ENCODE data around the gene LARGE2. TPM values are rescaled to one million over a fixed set of nuclear protein-coding genes. Genes with fewer than 3 reads are reported as not detected.

Gene LARGE2
- total RNA-seq, 2 experiments from 2014 or later: 0.60 to 1.3 TPM

GRCh38 chr11:45919806-45920530, 2.5 kb upstream of the LARGE2 start:
- POLR2A ChIA-PET: interaction anchor here (0.6 to 4.5 kb wide), 3 partner anchors 11 to 440 kb away, joined by 3 to 33 read pairs (median 6); no protein-coding TSS in a partner anchor

GRCh38 chr11:45920531-45921477, 1.7 kb upstream of the LARGE2 start:
- no peak for DNase-seq (ENCODE audit: low spot score)
- no TSS peak for BruUV-seq (replicated peaks)
- H3K79me2 ChIP-seq (ENCODE audit: insufficient read depth, low read depth, low read length): peaks cover 16% of the 10 kb centered on the region
- H3K4me1 ChIP-seq (ENCODE audit: insufficient read depth, low read length, poor library complexity, severe bottlenecking): peaks cover 55% of the 10 kb centered on the region
- no peak overlapping the region for H3K4me3 ChIP-seq (ENCODE audit: low read depth, low read length, poor library complexity, severe bottlenecking)
- H4K20me1 ChIP-seq (ENCODE audit: insufficient read depth, low read length): no peaks in the 10 kb centered on the region
- H2AFZ ChIP-seq (ENCODE audit: low read length): no peak overlapping the region
- POLR2A ChIA-PET: interaction anchor here (4.5 kb wide), 1 partner anchor 10 kb away, joined by 33 read pairs; no protein-coding TSS in a partner anchor
- CTCF ChIA-PET (ENCODE audit: unreplicated experiment): no interaction called here
- intact Hi-C loops (cut with micrococcal nuclease; ENCODE audit: unreplicated experiment): no loop called here
- no peak overlapping the region for H3K4me2 ChIP-seq (ENCODE audit: low read length)
- H3K27ac ChIP-seq (ENCODE audit: low read depth, low read length, poor library complexity, severe bottlenecking): no peak overlapping the region
- H3K9me3 ChIP-seq (ENCODE audit: low read length): no peaks in the 10 kb centered on the region
- H3K36me3 ChIP-seq (ENCODE audit: insufficient read depth, low read length): peaks cover 4% of the 10 kb centered on the region; the same call in 1 of the 2 replicates
- no peaks in the 10 kb centered on the region for H3K9me2 ChIP-seq (ENCODE audit: insufficient read depth, low read length)
- TF ChIP-seq CTCF (conservative IDR thresholded peaks at IDR 0.05; ENCODE audit: low read length): no peak
- no peak for TF ChIP-seq EZH2phosphoT487 (IDR thresholded peaks at IDR 0.05; ENCODE audit: borderline replicate concordance, low read depth, low read length)

More at GRCh38 chr11:45919806-45920530, 2.5 kb upstream of the LARGE2 start:
- Histone ChIP-seq H3K36me3 (ENCODE audit: insufficient read depth, low read length) (peaks cover 9% of the 10 kb centered on the region; the same call in 1 of the 2 replicates), H3K4me3 (ENCODE audit: low read depth, low read length, poor library complexity, severe bottlenecking) (no peak overlapping the region), H3K9me3 (ENCODE audit: low read length) (no peaks in the 10 kb centered on the region), H4K20me1 (ENCODE audit: insufficient read depth, low read length) (no peaks in the 10 kb centered on the region), H3K79me2 (ENCODE audit: insufficient read depth, low read depth, low read length) (peaks cover 16% of the 10 kb centered on the region), H3K27ac (ENCODE audit: low read depth, low read length, poor library complexity, severe bottlenecking) (no peak overlapping the region), H3K4me1 (ENCODE audit: insufficient read depth, low read length, poor library complexity, severe bottlenecking) (peaks cover 56% of the 10 kb centered on the region), H3K9me2 (ENCODE audit: insufficient read depth, low read length) (no peaks in the 10 kb centered on the region), H3K4me2 (ENCODE audit: low read length) (no peak overlapping the region), H2AFZ (ENCODE audit: low read length) (no peak overlapping the region; the same call in 1 of the 2 replicates)
- CTCF ChIA-PET (ENCODE audit: unreplicated experiment): no interaction called here
- DNase-seq (ENCODE audit: low spot score): no peak
- intact Hi-C loops (cut with micrococcal nuclease; ENCODE audit: unreplicated experiment): loop anchor here (5.0 kb wide), 1 partner anchor 197 kb away; no protein-coding TSS in a partner anchor
- no TSS peak for BruUV-seq (replicated peaks)
- no peak for TF ChIP-seq EZH2phosphoT487 (IDR thresholded peaks at IDR 0.05; ENCODE audit: borderline replicate concordance, low read depth, low read length)
- no peak for TF ChIP-seq CTCF (conservative IDR thresholded peaks at IDR 0.05; ENCODE audit: low read length)

Data from OCI-LY7 (cell line).